CD4-positive, CD25-positive, alpha-beta regulatory T cell (primary cell): ENCODE results near the gene VPREB3. TPM values are rescaled to one million over a fixed set of nuclear protein-coding genes. Genes with fewer than 3 reads are reported as not detected.
A peak's percentile ranks its signal among the peaks of the same experiment; 100 is the strongest.

ENCODE experiments used
- ATAC-seq, 2 donors: fragments of 150-1000 bp; cut with Tn5 transposase; one replicate each; pipeline ENCODE4 v1.10.0; 2021; ENCODE audit warnings: low read depth in 2 of 2, moderate number of reproducible peaks in 2 of 2, moderate library complexity in 1 of 2
- DNase-seq, 3 donors: peaks; one replicate each; pipeline versions ENCODE4 v3.0.0 to v3.0.0-alpha.2; 2012 to 2022; ENCODE audit warnings: mixed read lengths in 1 of 3
- H3K27ac ChIP-seq: one replicate; pipeline ENCODE4 v1.7.0; 2013; ENCODE audit warnings: mild to moderate bottlenecking, low read length; ENCODE audit not compliant: insufficient read depth, poor library complexity, severe bottlenecking
- H3K27me3 ChIP-seq: one replicate; pipeline ENCODE4 v1.7.0; 2013; ENCODE audit warnings: low read length; ENCODE audit not compliant: control insufficient read depth, insufficient read depth
- H3K36me3 ChIP-seq: one replicate; pipeline ENCODE4 v1.7.0; 2013; ENCODE audit warnings: mild to moderate bottlenecking, low read length, moderate library complexity; ENCODE audit not compliant: control insufficient read depth, insufficient read depth
- H3K4me1 ChIP-seq: 2 replicates; pipeline ENCODE4 v1.7.0; 2013; ENCODE audit warnings: mild to moderate bottlenecking, low read length; ENCODE audit not compliant: insufficient read depth, control insufficient read depth, poor library complexity, severe bottlenecking
- H3K4me3 ChIP-seq: one replicate; pipeline ENCODE4 v1.7.0; 2013; ENCODE audit warnings: low read depth, mild to moderate bottlenecking, low read length, moderate library complexity
- H3K9me3 ChIP-seq, 2 experiments: 1 replicate in 1 of 2; 2 replicates in 1 of 2; pipeline ENCODE4 v1.7.0; 2013; ENCODE audit warnings: low read length in 2 of 2, mild to moderate bottlenecking in 1 of 2, moderate library complexity in 1 of 2; ENCODE audit not compliant: control insufficient read depth in 2 of 2
- H3K27ac Mint-ChIP-seq, 3 donors: one replicate each; pipeline ENCODE4 v1.8.0; 2020 to 2022; ENCODE audit warnings: mild to moderate bottlenecking in 3 of 3, mixed read lengths in 3 of 3, moderate library complexity in 2 of 3
- H3K27me3 Mint-ChIP-seq: one replicate; pipeline ENCODE4 v1.8.0; 2022; ENCODE audit warnings: mild to moderate bottlenecking, mixed read lengths
- H3K36me3 Mint-ChIP-seq: one replicate; pipeline ENCODE4 v1.8.0; 2020; ENCODE audit warnings: mixed read lengths
- H3K4me1 Mint-ChIP-seq, 4 donors: one replicate each; pipeline ENCODE4 v1.8.0; 2020 to 2022; ENCODE audit warnings: mixed read lengths in 4 of 4, mild to moderate bottlenecking in 1 of 4
- H3K4me3 Mint-ChIP-seq, 4 donors: one replicate each; pipeline ENCODE4 v1.8.0; 2020 to 2022; ENCODE audit warnings: mild to moderate bottlenecking in 4 of 4, mixed read lengths in 4 of 4, moderate library complexity in 3 of 4
- H3K9me3 Mint-ChIP-seq, 7 donors: one replicate each; pipeline ENCODE4 v1.8.0; 2020 to 2022; ENCODE audit warnings: mixed read lengths in 7 of 7, mild to moderate bottlenecking in 3 of 7, moderate library complexity in 2 of 7
- polyA plus RNA-seq, 4 donors: library from polyadenylated mRNA; unstranded; fragments of 300-500 nt; fragmentation: Illumina TruSeq; gene quantifications; one replicate each; pipeline ENCODE4 v1.2.3, GENCODE V29; 2021
- total RNA-seq: library from RNA; stranded (reverse); gene quantifications from one replicate; pipeline ENCODE4 v1.2.3, GENCODE V29; 2022

Gene VPREB3
- total and polyA plus RNA-seq, 5 donors from 2014 or later, result 0.74 to 4.5 (median 1.5) TPM; not detected in 1

DNA sequence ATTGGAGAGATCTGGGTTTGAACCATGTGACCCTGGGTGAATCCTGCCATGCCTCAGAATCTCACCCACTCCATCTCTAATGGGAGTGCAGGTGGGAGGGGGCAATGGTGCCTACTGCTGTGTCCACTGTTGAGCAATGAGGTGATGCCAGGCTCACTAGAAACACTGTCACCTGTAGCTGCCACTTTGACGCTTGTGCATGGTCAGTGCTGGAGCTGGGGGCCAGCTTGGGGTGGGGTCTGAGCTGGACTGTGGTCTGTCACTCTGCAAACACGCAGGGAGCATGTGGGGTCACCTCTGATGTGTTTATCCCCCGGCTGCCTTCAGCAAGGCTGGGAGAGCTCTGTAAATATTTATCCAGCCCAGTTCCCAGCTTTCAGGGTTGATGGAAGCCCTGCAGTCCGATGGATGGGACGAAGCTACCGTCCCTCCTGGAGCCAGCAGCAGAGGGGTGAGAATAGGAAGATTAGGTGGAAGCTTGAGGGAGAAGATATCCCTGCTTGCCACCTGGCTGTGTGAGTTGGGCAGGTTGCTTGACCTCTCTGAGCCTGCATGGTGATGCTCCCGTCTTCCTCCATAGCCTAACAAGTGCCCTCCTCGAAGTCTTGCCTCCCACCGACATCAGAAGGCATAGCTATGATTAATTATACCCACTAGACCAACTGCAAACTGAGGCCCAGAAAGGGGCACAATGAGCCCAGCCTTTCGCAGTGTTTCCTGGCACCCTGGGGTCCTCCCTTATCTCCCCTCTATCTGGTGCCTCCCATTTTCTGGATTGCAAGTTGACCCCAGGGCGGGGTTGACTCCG is 20.1 kb upstream of the VPREB3 start:
- Histone ChIP-seq H3K27me3 (no peaks in the 10 kb centered on the region), H3K4me1 (peaks cover 16% of the 10 kb centered on the region), H3K9me3 (no peaks in the 10 kb centered on the region), H3K36me3 (no peaks in the 10 kb centered on the region), H3K4me3 (no peak overlapping the region), H3K27ac (no peak overlapping the region)
- H3K27ac Mint-ChIP-seq, result no peak overlapping the region
- peaks cover 11% of the 10 kb centered on the region for H3K27me3 Mint-ChIP-seq
- no peaks in the 10 kb centered on the region for H3K36me3 Mint-ChIP-seq
- peak overlapping the region in 3 of 4 donors; percentile 4 to 73 (median 48) for H3K4me3 Mint-ChIP-seq
- H3K4me1 Mint-ChIP-seq, result peaks cover 3 to 20% (median 11%) of the 10 kb centered on the region in 4 donors
- DNase-seq, result no peak
- H3K9me3 Mint-ChIP-seq, result peaks cover 0 to 2% (median 0%) of the 10 kb centered on the region in 7 donors
- no peak for ATAC-seq

DNA sequence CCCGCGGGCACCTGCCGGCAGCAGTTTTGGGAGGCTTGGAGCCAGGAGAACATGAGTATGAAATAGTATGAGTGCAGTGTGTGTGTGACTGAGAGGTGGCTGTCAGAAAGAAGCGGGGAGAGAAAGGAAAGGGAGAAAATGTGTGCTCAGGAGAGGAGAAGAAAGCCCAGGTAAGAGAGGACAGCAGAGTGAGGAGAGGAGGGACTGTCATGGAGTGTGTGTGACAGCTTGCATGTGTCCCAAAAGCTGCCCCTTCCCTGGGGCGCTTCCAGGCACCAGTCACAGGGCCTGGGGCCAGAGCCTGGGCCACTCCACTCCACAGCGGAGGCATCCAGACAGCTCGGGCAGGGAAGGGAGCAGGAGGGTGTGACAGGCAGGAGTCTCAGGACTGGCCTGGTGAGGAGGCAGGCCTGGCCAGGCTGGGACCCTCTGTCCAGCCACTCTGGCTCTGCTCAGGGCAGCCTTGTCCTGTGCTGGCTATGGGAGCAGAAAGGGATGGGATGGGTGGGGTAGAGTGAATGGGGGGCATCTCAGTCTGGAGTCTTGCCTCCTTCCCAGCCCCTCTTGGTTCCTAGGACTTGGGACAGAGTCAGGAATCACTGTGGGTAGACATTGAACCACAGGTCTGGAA is 19.4 kb upstream of the VPREB3 start:
- no peaks in the 10 kb centered on the region for H3K9me3 ChIP-seq
- peaks cover 0 to 2% (median 0%) of the 10 kb centered on the region in 7 donors for H3K9me3 Mint-ChIP-seq
- peaks cover 16% of the 10 kb centered on the region for H3K27me3 Mint-ChIP-seq
- peak overlapping the region; percentile 73 to 86 (median 80) for H3K4me3 Mint-ChIP-seq
- H3K27ac ChIP-seq, result no peak overlapping the region
- no peak for ATAC-seq
- H3K4me3 ChIP-seq, result no peak overlapping the region
- no peaks in the 10 kb centered on the region for H3K36me3 ChIP-seq
- H3K4me1 ChIP-seq, result peaks cover 16% of the 10 kb centered on the region
- H3K36me3 Mint-ChIP-seq, result no peaks in the 10 kb centered on the region
- peak overlapping the region in 2 of 3 donors; percentile 0 to 90 for H3K27ac Mint-ChIP-seq
- DNase-seq, result no peak
- peaks cover 3 to 20% (median 11%) of the 10 kb centered on the region in 4 donors for H3K4me1 Mint-ChIP-seq
- H3K27me3 ChIP-seq, result no peaks in the 10 kb centered on the region

DNA sequence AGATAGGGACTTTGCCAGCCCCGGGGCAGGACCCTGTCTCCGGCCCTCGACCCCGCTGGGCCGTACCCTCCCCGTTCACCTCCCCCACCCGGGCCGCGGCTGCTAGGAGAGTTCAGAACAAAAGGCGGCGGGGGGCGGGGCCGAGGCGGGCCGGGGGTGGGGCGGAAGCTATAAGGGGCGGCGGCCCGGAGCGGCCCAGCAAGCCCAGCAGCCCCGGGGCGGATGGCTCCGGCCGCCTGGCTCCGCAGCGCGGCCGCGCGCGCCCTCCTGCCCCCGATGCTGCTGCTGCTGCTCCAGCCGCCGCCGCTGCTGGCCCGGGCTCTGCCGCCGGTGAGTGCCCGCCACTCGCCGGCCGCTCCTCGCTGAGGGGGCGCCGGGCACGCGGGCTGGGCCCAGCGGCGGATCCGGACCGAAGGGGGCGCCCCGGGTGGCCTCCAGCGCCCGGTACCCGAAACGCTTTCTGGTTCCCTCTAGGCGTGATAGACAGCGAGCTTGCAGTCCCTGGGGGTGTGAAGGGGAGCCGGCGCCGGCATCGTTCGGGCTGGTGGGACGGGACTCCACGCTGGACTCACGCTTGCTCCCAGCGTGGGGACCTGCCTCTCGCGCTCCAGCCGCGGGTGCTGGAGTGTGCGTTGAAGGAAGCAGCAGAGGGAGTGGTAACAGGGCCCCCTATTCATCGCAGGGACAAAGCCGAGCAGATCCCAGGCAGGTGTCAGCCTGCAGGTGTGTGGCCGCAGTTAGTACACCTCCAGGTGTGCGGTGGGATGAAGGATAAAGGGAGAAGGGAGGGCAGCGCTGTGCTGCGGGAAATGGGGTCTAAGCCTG is 18.6 kb upstream of the VPREB3 start, which contains the start of gene MMP11:
MMP11 (plus strand) TSS at position 201 of the 825 bp plus-strand sequence; CDS start at position 223, 22 bp downstream.
- H3K36me3 Mint-ChIP-seq, result no peaks in the 10 kb centered on the region
- peaks cover 3 to 20% (median 11%) of the 10 kb centered on the region in 4 donors for H3K4me1 Mint-ChIP-seq
- Histone ChIP-seq H3K36me3 (no peaks in the 10 kb centered on the region), H3K27ac (no peak within 1 kb of the TSS), H3K9me3 (no peaks in the 10 kb centered on the region), H3K27me3 (no peaks in the 10 kb centered on the region), H3K4me3 (no peak within 1 kb of the TSS), H3K4me1 (peaks cover 24% of the 10 kb centered on the region)
- peaks cover 0 to 2% (median 0%) of the 10 kb centered on the region in 7 donors for H3K9me3 Mint-ChIP-seq
- ATAC-seq, result peak; percentile 50 to 61
- H3K4me3 Mint-ChIP-seq, result peak within 1 kb of the TSS; percentile 71 to 86 (median 80)
- H3K27ac Mint-ChIP-seq, result peak within 1 kb of the TSS in 2 of 3 donors; percentile 82 to 90
- H3K27me3 Mint-ChIP-seq, result peaks cover 16% of the 10 kb centered on the region
- DNase-seq, result peak; percentile 47 to 62 (median 49)

DNA sequence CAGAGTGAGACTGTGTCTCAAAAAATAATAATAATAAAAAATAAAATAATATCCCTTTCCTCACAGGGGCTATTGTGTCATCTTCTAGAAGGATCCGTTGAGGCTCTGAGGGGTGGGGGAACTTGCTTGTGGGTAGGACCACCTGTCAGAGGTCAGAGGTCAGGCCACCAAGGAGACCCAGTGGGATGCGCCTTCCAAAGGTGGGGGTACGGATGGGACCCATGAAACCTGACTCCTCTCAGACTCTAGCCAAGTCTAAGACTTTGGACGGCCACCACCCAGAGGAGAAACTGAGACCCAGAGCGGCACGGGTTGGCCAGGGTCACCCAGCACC is 18.1 kb upstream of the VPREB3 start:
- Histone ChIP-seq H3K4me3 (no peak overlapping the region), H3K27me3 (no peaks in the 10 kb centered on the region), H3K4me1 (peaks cover 26% of the 10 kb centered on the region), H3K9me3 (no peaks in the 10 kb centered on the region), H3K36me3 (no peaks in the 10 kb centered on the region), H3K27ac (no peak overlapping the region)
- Mint-ChIP-seq H3K4me3 (peak overlapping the region in 3 of 4 donors; percentile 41 to 76 (median 58)), H3K9me3 (peaks cover 0 to 2% (median 0%) of the 10 kb centered on the region in 7 donors), H3K27me3 (peaks cover 16% of the 10 kb centered on the region), H3K4me1 (peaks cover 3 to 20% (median 11%) of the 10 kb centered on the region in 4 donors), H3K36me3 (no peaks in the 10 kb centered on the region), H3K27ac (peak overlapping the region in 1 of 3 donors; percentile 82)
- ATAC-seq (no peak), DNase-seq (no peak)

DNA sequence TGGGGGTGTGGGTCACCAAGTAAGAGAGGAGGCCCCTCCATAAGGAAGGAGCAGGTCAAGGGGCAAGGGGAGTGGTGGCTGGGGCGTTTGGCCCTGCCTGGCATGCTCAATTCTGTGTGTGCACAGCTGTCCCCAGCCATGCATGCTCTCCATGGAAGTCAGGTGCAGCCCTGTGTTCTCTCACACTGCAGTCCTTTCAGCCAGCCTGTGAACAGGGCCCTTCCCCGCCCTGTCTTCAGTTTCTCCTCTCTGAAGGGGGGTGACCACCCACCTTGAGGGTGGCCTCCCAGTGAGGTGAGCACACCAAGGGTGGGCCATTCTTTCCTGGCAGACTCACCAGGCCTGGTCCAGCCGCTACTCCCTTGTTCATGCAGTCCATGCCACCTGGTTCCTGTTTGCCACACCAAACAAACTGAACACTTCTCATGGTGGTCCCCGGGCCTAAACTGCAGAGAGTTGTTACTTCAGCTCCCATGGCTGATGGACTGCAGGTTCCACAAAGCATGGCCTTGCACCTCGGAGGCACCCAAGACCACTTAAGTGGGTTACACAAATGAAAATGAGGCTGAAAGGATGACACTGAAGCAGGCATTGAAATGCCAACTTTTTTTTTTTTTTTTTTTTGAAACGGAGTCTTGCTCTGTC is 15.2 kb upstream of the VPREB3 start:
- no peak for ATAC-seq
- H3K36me3 ChIP-seq, result no peaks in the 10 kb centered on the region
- peaks cover 34% of the 10 kb centered on the region for H3K4me1 ChIP-seq
- H3K27ac ChIP-seq, result no peak overlapping the region
- Mint-ChIP-seq H3K4me1 (peaks cover 5 to 37% (median 12%) of the 10 kb centered on the region in 4 donors), H3K4me3 (peak overlapping the region; percentile 27 to 79 (median 54)), H3K36me3 (no peaks in the 10 kb centered on the region), H3K9me3 (peaks cover 0 to 2% (median 0%) of the 10 kb centered on the region in 7 donors), H3K27ac (peak overlapping the region in 1 of 3 donors; percentile 43), H3K27me3 (peaks cover 16% of the 10 kb centered on the region)
- no peaks in the 10 kb centered on the region for H3K9me3 ChIP-seq
- no peak for DNase-seq
- H3K4me3 ChIP-seq, result no peak overlapping the region
- H3K27me3 ChIP-seq, result no peaks in the 10 kb centered on the region

DNA sequence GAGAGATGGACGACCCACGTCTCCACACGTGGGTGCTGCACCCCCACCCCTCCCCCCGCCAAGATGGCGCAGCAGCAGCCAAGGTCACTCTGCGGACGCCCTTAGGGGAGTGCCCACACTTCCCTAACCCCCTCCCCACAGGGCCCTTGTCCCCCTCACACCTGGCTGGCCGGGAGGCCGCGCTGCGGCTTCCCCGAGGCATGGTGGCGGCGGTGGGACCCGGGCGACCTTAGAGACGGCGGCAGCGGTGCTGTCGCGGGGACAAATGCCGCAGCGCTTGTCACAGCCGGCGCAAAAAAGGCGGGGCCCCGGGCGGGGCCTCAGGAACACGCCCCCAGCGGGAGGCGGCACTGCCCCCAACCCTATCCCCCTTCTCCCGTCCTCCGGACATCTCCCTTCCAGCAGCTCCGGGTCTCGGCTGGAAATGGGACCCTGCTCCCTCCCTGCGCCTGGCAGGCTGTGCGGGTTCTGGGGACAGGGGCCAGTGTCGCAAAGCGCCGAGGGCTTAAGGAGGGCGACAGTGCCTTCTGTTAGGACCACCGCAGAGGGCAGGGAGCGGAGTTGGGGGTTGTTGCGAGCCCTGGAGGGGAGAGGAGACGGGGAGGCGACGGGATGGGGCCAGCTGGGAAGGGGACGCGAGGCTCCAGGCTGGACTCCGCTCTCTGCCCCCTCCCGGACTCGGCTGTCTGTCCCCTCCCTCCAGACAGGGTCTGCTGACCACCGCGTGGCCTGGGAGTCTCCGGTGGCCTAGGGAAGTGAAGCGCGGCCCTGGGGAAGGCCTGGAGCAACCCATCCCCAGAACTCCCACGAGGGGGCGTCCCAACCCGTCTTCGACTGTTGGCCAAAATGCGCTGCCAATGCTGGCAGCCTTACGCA is 13.7 kb upstream of the VPREB3 start, which contains the start of gene CHCHD10:
CHCHD10 (minus strand) TSS at position 300 of the 876 bp plus-strand sequence; CDS start at position 202, 98 bp downstream.
- peak; percentile 69 to 82 (median 71) for DNase-seq
- Histone ChIP-seq H3K27me3 (no peaks in the 10 kb centered on the region), H3K27ac (peak within 1 kb of the TSS; percentile 23), H3K4me3 (peak within 1 kb of the TSS; percentile 53), H3K9me3 (no peaks in the 10 kb centered on the region), H3K4me1 (peaks cover 43% of the 10 kb centered on the region), H3K36me3 (no peaks in the 10 kb centered on the region)
- peaks cover 0 to 45% (median 7%) of the 10 kb centered on the region in 4 donors for H3K4me1 Mint-ChIP-seq
- peaks cover 9% of the 10 kb centered on the region for H3K27me3 Mint-ChIP-seq
- ATAC-seq, result peak; percentile 68 to 70
- no peaks in the 10 kb centered on the region for H3K36me3 Mint-ChIP-seq
- H3K27ac Mint-ChIP-seq, result peak within 1 kb of the TSS in 2 of 3 donors; percentile 31 to 54
- peak within 1 kb of the TSS; percentile 81 to 88 (median 84) for H3K4me3 Mint-ChIP-seq
- H3K9me3 Mint-ChIP-seq, result no peaks in the 10 kb centered on the region
